ENCODE data around the gene ATP1A1. TPM values are rescaled to one million over a fixed set of nuclear protein-coding genes. Genes with fewer than 3 reads are reported as not detected.

The ATP1A1 gene
- total RNA-seq, 1 experiment from 2014 or later, result 286 TPM

DNA sequence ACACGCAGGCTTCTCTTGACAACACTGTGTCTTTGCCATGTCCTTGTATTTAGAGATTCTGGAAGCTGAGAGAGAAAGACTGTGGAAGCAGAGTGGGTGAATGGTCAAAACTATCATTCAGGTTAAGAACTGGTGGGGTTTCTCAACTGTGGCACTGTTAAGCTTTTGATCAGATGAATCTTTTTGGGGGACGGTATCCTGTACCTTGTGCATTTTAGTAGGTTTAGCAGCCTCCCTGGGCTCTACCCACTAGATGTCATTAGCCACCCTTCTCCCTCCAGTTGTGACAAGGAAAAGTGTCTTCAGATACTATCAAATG is 39.4 kb downstream of the ATP1A1 start:
- no peaks in the 10 kb centered on the region for H3K9me3 Mint-ChIP-seq
- CTCF ChIA-PET, result interaction anchor here (0.6 to 4.8 kb wide), 3 partner anchors 73 to 274 kb away, joined by 3 to 34 read pairs (median 5); no protein-coding TSS in a partner anchor
- peaks cover 14% of the 10 kb centered on the region for H3K4me1 Mint-ChIP-seq
- POLR2A ChIA-PET, result no interaction called here
- ATAC-seq (no peak), DNase-seq (ENCODE audit: low spot score) (no peak)
- TF ChIP-seq, protein P1, sequence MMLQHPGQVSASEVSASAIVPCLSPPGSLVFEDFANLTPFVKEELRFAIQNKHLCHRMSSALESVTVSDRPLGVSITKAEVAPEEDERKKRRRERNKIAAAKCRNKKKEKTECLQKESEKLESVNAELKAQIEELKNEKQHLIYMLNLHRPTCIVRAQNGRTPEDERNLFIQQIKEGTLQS (CRISPR knock-in tag; conservative IDR thresholded peaks at IDR 0.05), result no peak
- no peaks in the 10 kb centered on the region for H3K36me3 Mint-ChIP-seq
- H3K27me3 Mint-ChIP-seq (ENCODE audit: low read depth), result no peaks in the 10 kb centered on the region
- no peak overlapping the region for H3K27ac Mint-ChIP-seq
- H3K4me3 Mint-ChIP-seq, result no peak overlapping the region

DNA sequence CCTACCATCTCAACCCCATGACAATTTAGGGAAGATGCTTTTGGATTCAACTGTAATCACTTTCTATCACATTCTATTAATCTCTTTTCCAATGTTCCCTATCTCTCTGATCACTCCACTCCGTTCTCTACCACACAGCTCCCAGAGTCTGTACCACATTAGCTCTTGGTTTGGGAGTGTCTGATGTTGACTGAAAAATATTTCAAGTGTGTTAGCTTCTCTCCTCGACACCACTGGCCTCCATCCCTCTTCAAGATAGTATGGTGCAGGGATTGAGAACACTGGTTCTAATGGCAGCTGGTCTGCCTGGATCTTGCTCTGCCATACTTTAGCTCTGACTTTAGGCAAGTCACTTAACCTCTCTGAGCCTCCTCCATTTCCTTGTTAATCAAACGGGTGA is 39.9 kb downstream of the ATP1A1 start:
- Mint-ChIP-seq H3K36me3 (no peaks in the 10 kb centered on the region), H3K9me3 (no peaks in the 10 kb centered on the region), H3K27me3 (ENCODE audit: low read depth) (no peaks in the 10 kb centered on the region), H3K27ac (no peak overlapping the region), H3K4me3 (no peak overlapping the region), H3K4me1 (peaks cover 18% of the 10 kb centered on the region)
- no peak for ATAC-seq
- no peak for TF ChIP-seq RORB (CRISPR knock-in tag; IDR thresholded peaks at IDR 0.05)
- TF ChIP-seq SMAD4 (CRISPR knock-in tag; IDR thresholded peaks at IDR 0.05), result no peak
- TF ChIP-seq, protein P2, sequence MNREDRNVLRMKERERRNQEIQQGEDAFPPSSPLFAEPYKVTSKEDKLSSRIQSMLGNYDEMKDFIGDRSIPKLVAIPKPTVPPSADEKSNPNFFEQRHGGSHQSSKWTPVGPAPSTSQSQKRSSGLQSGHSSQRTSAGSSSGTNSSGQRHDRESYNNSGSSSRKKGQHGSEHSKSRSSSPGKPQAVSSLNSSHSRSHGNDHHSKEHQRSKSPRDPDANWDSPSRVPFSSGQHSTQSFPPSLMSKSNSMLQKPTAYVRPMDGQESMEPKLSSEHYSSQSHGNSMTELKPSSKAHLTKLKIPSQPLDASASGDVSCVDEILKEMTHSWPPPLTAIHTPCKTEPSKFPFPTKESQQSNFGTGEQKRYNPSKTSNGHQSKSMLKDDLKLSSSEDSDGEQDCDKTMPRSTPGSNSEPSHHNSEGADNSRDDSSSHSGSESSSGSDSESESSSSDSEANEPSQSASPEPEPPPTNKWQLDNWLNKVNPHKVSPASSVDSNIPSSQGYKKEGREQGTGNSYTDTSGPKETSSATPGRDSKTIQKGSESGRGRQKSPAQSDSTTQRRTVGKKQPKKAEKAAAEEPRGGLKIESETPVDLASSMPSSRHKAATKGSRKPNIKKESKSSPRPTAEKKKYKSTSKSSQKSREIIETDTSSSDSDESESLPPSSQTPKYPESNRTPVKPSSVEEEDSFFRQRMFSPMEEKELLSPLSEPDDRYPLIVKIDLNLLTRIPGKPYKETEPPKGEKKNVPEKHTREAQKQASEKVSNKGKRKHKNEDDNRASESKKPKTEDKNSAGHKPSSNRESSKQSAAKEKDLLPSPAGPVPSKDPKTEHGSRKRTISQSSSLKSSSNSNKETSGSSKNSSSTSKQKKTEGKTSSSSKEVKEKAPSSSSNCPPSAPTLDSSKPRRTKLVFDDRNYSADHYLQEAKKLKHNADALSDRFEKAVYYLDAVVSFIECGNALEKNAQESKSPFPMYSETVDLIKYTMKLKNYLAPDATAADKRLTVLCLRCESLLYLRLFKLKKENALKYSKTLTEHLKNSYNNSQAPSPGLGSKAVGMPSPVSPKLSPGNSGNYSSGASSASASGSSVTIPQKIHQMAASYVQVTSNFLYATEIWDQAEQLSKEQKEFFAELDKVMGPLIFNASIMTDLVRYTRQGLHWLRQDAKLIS (CRISPR knock-in tag; IDR thresholded peaks at IDR 0.05; ENCODE audit: borderline replicate concordance), result no peak
- no peak for TF ChIP-seq SMAD3 (CRISPR knock-in tag; IDR thresholded peaks at IDR 0.05; ENCODE audit: borderline replicate concordance)
- TF ChIP-seq, protein P3, sequence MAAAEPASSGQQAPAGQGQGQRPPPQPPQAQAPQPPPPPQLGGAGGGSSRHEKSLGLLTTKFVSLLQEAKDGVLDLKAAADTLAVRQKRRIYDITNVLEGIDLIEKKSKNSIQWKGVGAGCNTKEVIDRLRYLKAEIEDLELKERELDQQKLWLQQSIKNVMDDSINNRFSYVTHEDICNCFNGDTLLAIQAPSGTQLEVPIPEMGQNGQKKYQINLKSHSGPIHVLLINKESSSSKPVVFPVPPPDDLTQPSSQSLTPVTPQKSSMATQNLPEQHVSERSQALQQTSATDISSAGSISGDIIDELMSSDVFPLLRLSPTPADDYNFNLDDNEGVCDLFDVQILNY (CRISPR knock-in tag; IDR thresholded peaks at IDR 0.05), result no peak
- TF ChIP-seq SP1 (CRISPR knock-in tag; conservative IDR thresholded peaks at IDR 0.05), result no peak
- TF ChIP-seq, protein P4, sequence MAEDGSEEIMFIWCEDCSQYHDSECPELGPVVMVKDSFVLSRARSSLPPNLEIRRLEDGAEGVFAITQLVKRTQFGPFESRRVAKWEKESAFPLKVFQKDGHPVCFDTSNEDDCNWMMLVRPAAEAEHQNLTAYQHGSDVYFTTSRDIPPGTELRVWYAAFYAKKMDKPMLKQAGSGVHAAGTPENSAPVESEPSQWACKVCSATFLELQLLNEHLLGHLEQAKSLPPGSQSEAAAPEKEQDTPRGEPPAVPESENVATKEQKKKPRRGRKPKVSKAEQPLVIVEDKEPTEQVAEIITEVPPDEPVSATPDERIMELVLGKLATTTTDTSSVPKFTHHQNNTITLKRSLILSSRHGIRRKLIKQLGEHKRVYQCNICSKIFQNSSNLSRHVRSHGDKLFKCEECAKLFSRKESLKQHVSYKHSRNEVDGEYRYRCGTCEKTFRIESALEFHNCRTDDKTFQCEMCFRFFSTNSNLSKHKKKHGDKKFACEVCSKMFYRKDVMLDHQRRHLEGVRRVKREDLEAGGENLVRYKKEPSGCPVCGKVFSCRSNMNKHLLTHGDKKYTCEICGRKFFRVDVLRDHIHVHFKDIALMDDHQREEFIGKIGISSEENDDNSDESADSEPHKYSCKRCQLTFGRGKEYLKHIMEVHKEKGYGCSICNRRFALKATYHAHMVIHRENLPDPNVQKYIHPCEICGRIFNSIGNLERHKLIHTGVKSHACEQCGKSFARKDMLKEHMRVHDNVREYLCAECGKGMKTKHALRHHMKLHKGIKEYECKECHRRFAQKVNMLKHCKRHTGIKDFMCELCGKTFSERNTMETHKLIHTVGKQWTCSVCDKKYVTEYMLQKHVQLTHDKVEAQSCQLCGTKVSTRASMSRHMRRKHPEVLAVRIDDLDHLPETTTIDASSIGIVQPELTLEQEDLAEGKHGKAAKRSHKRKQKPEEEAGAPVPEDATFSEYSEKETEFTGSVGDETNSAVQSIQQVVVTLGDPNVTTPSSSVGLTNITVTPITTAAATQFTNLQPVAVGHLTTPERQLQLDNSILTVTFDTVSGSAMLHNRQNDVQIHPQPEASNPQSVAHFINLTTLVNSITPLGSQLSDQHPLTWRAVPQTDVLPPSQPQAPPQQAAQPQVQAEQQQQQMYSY (CRISPR knock-in tag; IDR thresholded peaks at IDR 0.05), result no peak
- no peak for TF ChIP-seq FOXK1 (CRISPR knock-in tag; IDR thresholded peaks at IDR 0.05)
- no peak for TF ChIP-seq NR3C1 (CRISPR knock-in tag; conservative IDR thresholded peaks at IDR 0.05; ENCODE audit: low read depth)
- no peak for TF ChIP-seq ZNF121 (CRISPR knock-in tag; IDR thresholded peaks at IDR 0.05)
- no peak for TF ChIP-seq GABPB1 (CRISPR knock-in tag; IDR thresholded peaks at IDR 0.05)
- no peak for TF ChIP-seq ZNF219 (CRISPR knock-in tag; IDR thresholded peaks at IDR 0.05; ENCODE audit: borderline replicate concordance)
- TF ChIP-seq ZBTB21 (CRISPR knock-in tag; IDR thresholded peaks at IDR 0.05; ENCODE audit: borderline replicate concordance), result no peak
- TF ChIP-seq ZNF416 (CRISPR knock-in tag; IDR thresholded peaks at IDR 0.05), result no peak
- no peak for DNase-seq (ENCODE audit: low spot score)
- CTCF ChIA-PET, result interaction anchor here (1.0 to 4.8 kb wide), 2 partner anchors 73 to 274 kb away, joined by 5 to 34 read pairs; no protein-coding TSS in a partner anchor
- POLR2A ChIA-PET, result no interaction called here

DNA sequence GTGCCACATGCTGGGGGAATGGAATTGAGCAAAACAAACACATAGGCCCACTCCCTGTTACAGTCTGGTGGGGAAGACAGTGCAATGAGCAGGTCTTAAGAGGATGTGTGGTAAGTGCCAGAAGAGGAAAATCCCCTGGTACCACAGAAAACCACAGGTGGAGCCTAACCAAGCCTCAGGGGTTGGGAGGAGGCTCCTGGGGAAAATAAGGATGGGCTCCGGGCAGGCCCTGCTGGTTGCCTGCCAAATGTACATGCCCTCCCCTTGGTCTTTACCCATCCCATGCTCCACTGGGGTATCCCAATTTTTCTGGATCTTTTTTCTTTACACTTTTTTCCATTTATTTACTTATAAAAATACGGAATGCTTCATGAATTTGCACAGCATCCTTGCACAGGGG is 40.4 kb downstream of the ATP1A1 start:
- Mint-ChIP-seq H3K27me3 (ENCODE audit: low read depth) (no peaks in the 10 kb centered on the region), H3K4me3 (no peak overlapping the region), H3K27ac (no peak overlapping the region), H3K36me3 (no peaks in the 10 kb centered on the region), H3K4me1 (peaks cover 21% of the 10 kb centered on the region), H3K9me3 (no peaks in the 10 kb centered on the region)
- ChIA-PET CTCF (interaction anchor here (4.8 kb wide), 1 partner anchor 72 kb away, joined by 34 read pairs; no protein-coding TSS in a partner anchor), POLR2A (no interaction called here)
- DNase-seq (ENCODE audit: low spot score) (no peak), ATAC-seq (no peak)
- no peak for TF ChIP-seq CBFB (CRISPR knock-in tag; IDR thresholded peaks at IDR 0.05; ENCODE audit: low read depth)
- TF ChIP-seq, protein P5, sequence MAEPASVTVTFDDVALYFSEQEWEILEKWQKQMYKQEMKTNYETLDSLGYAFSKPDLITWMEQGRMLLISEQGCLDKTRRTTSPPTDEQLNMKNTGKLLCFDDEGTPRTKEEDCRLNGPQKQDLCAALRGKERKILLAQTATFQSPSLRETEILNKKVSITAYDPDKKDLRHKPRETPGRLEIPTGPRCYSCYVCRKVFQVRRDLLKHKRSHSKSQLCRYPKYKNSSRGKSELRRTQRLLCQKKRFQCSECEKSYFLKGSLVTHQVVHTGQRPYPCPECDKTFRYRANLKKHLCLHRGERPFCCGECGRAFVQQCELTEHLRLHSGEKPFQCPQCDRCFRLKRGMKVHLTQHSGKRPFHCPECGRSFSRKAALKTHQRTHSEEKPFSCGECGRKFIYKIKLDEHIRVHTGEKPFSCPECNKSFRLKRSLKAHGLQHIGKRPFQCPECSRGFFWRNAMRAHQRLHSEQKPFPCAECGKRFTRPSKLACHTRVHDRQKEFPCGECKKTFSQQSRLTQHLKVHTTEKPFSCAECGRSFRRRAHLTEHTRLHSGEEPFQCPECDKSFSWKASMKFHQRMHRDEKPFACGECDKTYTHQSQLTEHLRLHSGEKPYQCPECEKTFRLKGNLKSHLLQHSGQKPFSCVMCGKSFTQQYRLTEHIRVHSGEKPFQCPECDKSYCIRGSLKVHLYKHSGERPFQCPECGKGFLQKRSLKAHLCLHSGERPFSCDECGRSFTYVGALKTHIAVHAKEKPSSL (CRISPR knock-in tag; conservative IDR thresholded peaks at IDR 0.05), result no peak
- no peak for TF ChIP-seq TEAD4 (CRISPR knock-in tag; IDR thresholded peaks at IDR 0.05)
- TF ChIP-seq, protein P4 (CRISPR knock-in tag; IDR thresholded peaks at IDR 0.05), result no peak
- TF ChIP-seq ZNF232 (CRISPR knock-in tag; IDR thresholded peaks at IDR 0.05), result no peak
